GM19099 (cell line): ENCODE data around the gene IMMP2L.

ENCODE experiments used
- POLR2A ChIP-seq: IDR thresholded peaks from 3 replicates; pipeline ENCODE4 v1.6.1; 2011; ENCODE audit warnings: low read depth; ENCODE audit not compliant: insufficient read length; ENCODE audit errors: extremely low read depth

IMMP2L gene

GRCh38 chr7:111150709-111151108, 411.6 kb downstream of the IMMP2L start:
- no peak for TF ChIP-seq POLR2A

GRCh38 chr7:111147708-111148533, 414.4 kb downstream of the IMMP2L start:
- TF ChIP-seq POLR2A, result no peak

GRCh38 chr7:111146136-111146535, 416.2 kb downstream of the IMMP2L start:
- TF ChIP-seq POLR2A, result no peak

- TF ChIP-seq POLR2A, result no peak
Measured at GRCh38 chr7:111145472-111145871, 416.8 kb downstream of the IMMP2L start.

- no peak for TF ChIP-seq POLR2A
Measured at GRCh38 chr7:111140091-111140865, 422.0 kb downstream of the IMMP2L start.

GRCh38 chr7:111138586-111138985, 423.7 kb downstream of the IMMP2L start:
- no peak for TF ChIP-seq POLR2A

- no peak for TF ChIP-seq POLR2A
Measured at GRCh38 chr7:111138193-111138569, 424.1 kb downstream of the IMMP2L start.

- no peak for TF ChIP-seq POLR2A
Measured at GRCh38 chr7:111137296-111138192, 424.7 kb downstream of the IMMP2L start.

- TF ChIP-seq POLR2A, result no peak
Measured at GRCh38 chr7:111132833-111133232, 429.5 kb downstream of the IMMP2L start.

- no peak for TF ChIP-seq POLR2A
Measured at GRCh38 chr7:111129435-111129834, 432.9 kb downstream of the IMMP2L start.

- no peak for TF ChIP-seq POLR2A
Measured at GRCh38 chr7:111126987-111127386, 435.3 kb downstream of the IMMP2L start.

- no peak for TF ChIP-seq POLR2A
Measured at GRCh38 chr7:111115966-111116365, 446.3 kb downstream of the IMMP2L start.

GRCh38 chr7:111113263-111114017, 448.9 kb downstream of the IMMP2L start:
- TF ChIP-seq POLR2A, result no peak

GRCh38 chr7:111112439-111112838, 449.9 kb downstream of the IMMP2L start:
- TF ChIP-seq POLR2A, result no peak
